Gastroesophageal sphincter (tissue), 4 donors: Measurements from ENCODE around the gene ISG20. TPM values are rescaled to one million over a fixed set of nuclear protein-coding genes. Genes with fewer than 3 reads are reported as not detected.
A peak's percentile ranks its signal among the peaks of the same experiment; 100 is the strongest.

Experiments used
- ATAC-seq: fragments of 150-250 bp; one replicate; pipeline ENCODE4 v1.9.1; 2016; ENCODE audit warnings: mild to moderate bottlenecking, moderate library complexity
- H3K27ac ChIP-seq, 4 donors: fragments of 200-600 bp; sonication (generic) in 3 of 4; 1 replicate in 3 of 4; 2 replicates in 1 of 4; pipeline ENCODE4 v1.5.1; 2016 to 2019
- H3K27me3 ChIP-seq: fragments of 200-600 bp; sonication (generic); one replicate; pipeline ENCODE4 v1.5.1; 2019
- H3K36me3 ChIP-seq, 2 donors: fragments of 200-600 bp; sonication (generic); one replicate each; pipeline ENCODE4 v1.5.1; 2019; ENCODE audit warnings: control low read depth in 1 of 2
- H3K4me1 ChIP-seq, 3 donors: fragments of 200-600 bp; sonication (generic); 1 replicate in 2 of 3; 2 replicates in 1 of 3; pipeline ENCODE4 v1.5.1; 2016 to 2019; ENCODE audit warnings: control low read depth in 2 of 3
- H3K4me3 ChIP-seq, 2 donors: fragments of 200-600 bp; sonication (generic); one replicate each; pipeline ENCODE4 v1.5.1; 2019; ENCODE audit warnings: mild to moderate bottlenecking in 1 of 2, moderate library complexity in 1 of 2
- H3K9me3 ChIP-seq, 3 donors: fragments of 200-600 bp; sonication (generic); one replicate each; pipeline ENCODE4 v1.5.1; 2017 to 2019; ENCODE audit warnings: control low read depth in 2 of 3
- CTCF ChIP-seq, 4 experiments: fragments of 200-600 bp in 2 of 4; fragments of 450-650 bp in 2 of 4; sonication (generic) in 1 of 4; IDR thresholded peaks; one replicate each; pipeline ENCODE4 v1.5.1; 2017 to 2019; ENCODE audit warnings: antibody characterized with exemption in 4 of 4, mild to moderate bottlenecking in 2 of 4, moderate library complexity in 2 of 4
- EP300 ChIP-seq: sonication (generic); formaldehyde crosslinking; IDR thresholded peaks from one replicate; pipeline ENCODE4 v1.6.1; 2017; ENCODE audit warnings: antibody characterized with exemption, mild to moderate bottlenecking
- POLR2A ChIP-seq, 2 donors: fragments of 450-650 bp; IDR thresholded peaks; one replicate each; pipeline ENCODE4 v1.6.1; 2017; ENCODE audit warnings: antibody characterized with exemption in 2 of 2, mild to moderate bottlenecking in 2 of 2, moderate library complexity in 1 of 2
- POLR2AphosphoS5 ChIP-seq: sonication (generic); formaldehyde crosslinking; IDR thresholded peaks from one replicate; pipeline ENCODE4 v1.6.1; 2017; ENCODE audit warnings: antibody characterized with exemption
- WGBS, 2 donors: methylation state at CpG; one replicate each; pipeline ENCODE4 v1.1.5; 2018; ENCODE audit warnings: low coverage in 1 of 2; 5-methylcytosine and 5-hydroxymethylcytosine counted together
- total RNA-seq, 4 donors: library from RNA; depleted of rRNA; stranded (reverse); fragments of >200 nt; gene quantifications; one replicate each; pipeline ENCODE4 v1.1.0, GENCODE V29; 2016

ISG20 gene
- total RNA-seq, 4 donors from 2014 or later, result 2.5 to 8.7 (median 5.9) TPM

GRCh38 chr15:88661761-88662556, 23.1 kb downstream of the ISG20 start:
- no peak overlapping the region for H3K27ac ChIP-seq
- TF ChIP-seq POLR2A (IDR thresholded peaks at IDR 0.05) (no peak), EP300 (no peak), POLR2AphosphoS5 (no peak), CTCF (IDR thresholded peaks at IDR 0.05) (no peak)
- WGBS, 2 donors, result 66 to 67% methylated on average over 3 to 4 of the region's 4 CpGs
- H3K36me3 ChIP-seq, result no peaks in the 10 kb centered on the region
- ATAC-seq, result no peak
- no peaks in the 10 kb centered on the region for H3K9me3 ChIP-seq
- peaks cover 22% of the 10 kb centered on the region for H3K27me3 ChIP-seq
- peaks cover 0 to 20% (median 0%) of the 10 kb centered on the region in 3 donors for H3K4me1 ChIP-seq
- no peak overlapping the region for H3K4me3 ChIP-seq

- no peak for ATAC-seq
- Histone ChIP-seq H3K4me3 (no peak overlapping the region), H3K9me3 (no peaks in the 10 kb centered on the region), H3K27ac (no peak overlapping the region), H3K36me3 (no peaks in the 10 kb centered on the region), H3K27me3 (peaks cover 13% of the 10 kb centered on the region), H3K4me1 (peaks cover 0 to 10% (median 0%) of the 10 kb centered on the region in 3 donors)
- TF ChIP-seq POLR2AphosphoS5 (no peak), POLR2A (IDR thresholded peaks at IDR 0.05) (no peak), CTCF (IDR thresholded peaks at IDR 0.05) (no peak), EP300 (no peak)
- WGBS, 2 donors, result 80 to 96% methylated on average over 1 to 3 of the region's 6 CpGs
Measured at GRCh38 chr15:88663141-88663621, 24.4 kb downstream of the ISG20 start.

GRCh38 chr15:88664151-88664778, 25.4 kb downstream of the ISG20 start:
- no peak overlapping the region for H3K27ac ChIP-seq

DNA sequence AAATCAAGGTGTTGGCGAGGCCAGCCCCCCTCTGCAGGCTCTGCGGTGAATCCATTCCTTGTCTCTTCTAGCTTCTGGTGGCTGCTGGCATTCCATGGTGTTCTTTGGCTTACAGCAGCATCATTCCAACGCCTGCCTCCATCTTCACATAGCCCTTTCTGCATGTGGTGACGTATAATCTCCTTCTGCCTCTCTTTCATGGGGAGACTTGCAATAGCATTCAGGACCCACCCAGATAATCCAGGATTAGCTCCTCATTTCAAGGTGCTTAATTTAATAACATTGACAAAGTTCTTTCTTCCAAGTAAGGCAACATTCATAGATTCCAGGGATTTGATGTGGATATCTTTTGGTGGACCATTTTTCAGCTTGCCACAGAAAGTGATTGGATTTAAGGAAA, 35.8 kb downstream of the ISG20 start:
- Histone ChIP-seq H3K27me3 (peaks cover 14% of the 10 kb centered on the region), H3K27ac (no peak overlapping the region), H3K9me3 (no peaks in the 10 kb centered on the region), H3K4me3 (no peak overlapping the region), H3K36me3 (no peaks in the 10 kb centered on the region), H3K4me1 (no peaks in the 10 kb centered on the region)
- 76 to 83% methylated on average over 3 to 4 of the region's 4 CpGs for WGBS, 2 donors
- no peak for ATAC-seq
- TF ChIP-seq EP300 (no peak), POLR2AphosphoS5 (no peak), CTCF (IDR thresholded peaks at IDR 0.05) (no peak), POLR2A (IDR thresholded peaks at IDR 0.05) (no peak)

More at GRCh38 chr15:88664151-88664778, 25.4 kb downstream of the ISG20 start:
- Histone ChIP-seq H3K4me1 (peaks cover 0 to 7% (median 0%) of the 10 kb centered on the region in 3 donors), H3K36me3 (no peaks in the 10 kb centered on the region), H3K27me3 (peaks cover 4% of the 10 kb centered on the region), H3K9me3 (no peaks in the 10 kb centered on the region), H3K4me3 (no peak overlapping the region)
- TF ChIP-seq CTCF (IDR thresholded peaks at IDR 0.05) (peak in 2 of 4 experiments; percentile 23 to 25), POLR2AphosphoS5 (no peak)
- 78 to 88% methylated on average over 2 of the region's 7 CpGs for WGBS, 2 donors
- no peak for ATAC-seq
